HK-2 (cell line): ENCODE results near the gene ERO1A.
A peak's percentile ranks its signal among the peaks of the same experiment; 100 is the strongest.

Source experiments
- DNase-seq: peaks from one replicate; pipeline ENCODE4 v3.0.0-alpha.2; 2018; ENCODE audit not compliant: unreplicated experiment

Gene ERO1A

DNA sequence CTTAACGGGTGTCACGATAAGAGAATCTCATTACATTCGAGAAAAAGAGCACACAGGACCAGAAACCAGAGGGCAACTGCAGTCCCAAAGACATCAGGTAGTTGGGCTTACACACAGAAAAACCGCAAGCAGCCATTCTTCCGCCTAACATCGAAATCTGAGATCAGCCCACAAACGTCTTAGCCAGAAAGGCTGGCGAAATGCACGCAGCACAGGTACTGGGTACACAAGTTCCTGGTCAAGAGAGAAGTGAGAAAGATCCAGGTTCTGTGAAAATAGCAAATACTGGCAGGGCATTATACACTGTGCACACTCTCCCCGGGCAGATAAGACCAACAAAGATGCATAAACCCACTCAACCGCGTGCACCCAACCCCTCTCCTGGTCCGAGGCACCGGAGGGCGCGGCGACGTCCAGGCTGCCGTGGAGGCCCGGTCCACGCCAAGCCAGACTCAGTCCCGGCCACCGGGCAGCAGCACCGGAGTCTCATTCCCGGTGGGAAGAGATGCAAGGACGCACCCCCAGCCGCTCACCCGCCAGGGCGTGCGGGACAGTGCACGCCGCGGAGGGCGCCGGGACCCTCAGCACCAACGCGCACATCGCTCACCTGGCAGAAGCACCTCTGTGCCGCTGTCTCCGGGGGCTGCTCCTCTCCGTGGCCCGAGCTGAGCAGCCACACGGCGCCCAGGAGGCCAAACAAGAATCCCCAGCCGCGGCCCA lies 437 bp downstream of the ERO1A start:
- DNase-seq: peak; percentile 53

DNA sequence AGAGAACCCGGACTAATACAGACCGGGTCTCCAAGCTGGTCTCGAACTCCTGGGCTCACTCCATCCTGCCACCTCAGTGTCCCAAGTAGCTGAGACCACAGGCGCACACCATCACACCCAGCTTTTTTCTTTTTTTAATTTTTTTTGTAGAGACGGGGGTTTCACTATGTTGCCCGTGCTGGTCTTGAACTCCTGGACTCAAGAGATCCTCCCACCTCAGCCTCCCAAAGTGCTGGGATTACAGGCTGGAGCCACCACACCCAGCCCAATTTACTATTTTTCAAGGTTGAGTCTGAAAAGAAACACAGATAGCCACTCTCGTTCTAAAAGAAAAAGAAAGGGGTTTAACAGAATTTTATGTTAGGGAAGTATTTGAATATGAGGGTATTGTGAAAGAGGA lies 1.8 kb downstream of the ERO1A start:
- DNase-seq: no peak

DNA sequence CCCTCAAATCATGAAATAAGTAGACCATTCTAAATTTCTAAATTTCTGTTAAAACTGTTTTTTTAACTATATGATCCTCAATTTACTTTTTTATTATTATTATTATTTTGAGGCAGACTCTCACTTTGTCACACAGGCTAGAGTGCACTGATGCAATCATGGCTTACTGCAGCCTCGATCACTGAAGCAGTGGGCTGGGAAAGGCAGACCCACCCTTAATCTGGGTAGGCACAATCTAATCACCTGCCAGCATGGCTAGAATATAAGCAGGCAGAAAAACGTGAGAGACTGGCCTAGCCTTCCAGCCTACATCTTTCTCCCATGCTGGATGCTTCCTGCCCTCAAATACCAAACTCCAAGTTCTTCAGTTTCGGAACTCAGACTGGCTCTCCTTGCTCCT lies 2.3 kb downstream of the ERO1A start:
- no peak for DNase-seq

DNA sequence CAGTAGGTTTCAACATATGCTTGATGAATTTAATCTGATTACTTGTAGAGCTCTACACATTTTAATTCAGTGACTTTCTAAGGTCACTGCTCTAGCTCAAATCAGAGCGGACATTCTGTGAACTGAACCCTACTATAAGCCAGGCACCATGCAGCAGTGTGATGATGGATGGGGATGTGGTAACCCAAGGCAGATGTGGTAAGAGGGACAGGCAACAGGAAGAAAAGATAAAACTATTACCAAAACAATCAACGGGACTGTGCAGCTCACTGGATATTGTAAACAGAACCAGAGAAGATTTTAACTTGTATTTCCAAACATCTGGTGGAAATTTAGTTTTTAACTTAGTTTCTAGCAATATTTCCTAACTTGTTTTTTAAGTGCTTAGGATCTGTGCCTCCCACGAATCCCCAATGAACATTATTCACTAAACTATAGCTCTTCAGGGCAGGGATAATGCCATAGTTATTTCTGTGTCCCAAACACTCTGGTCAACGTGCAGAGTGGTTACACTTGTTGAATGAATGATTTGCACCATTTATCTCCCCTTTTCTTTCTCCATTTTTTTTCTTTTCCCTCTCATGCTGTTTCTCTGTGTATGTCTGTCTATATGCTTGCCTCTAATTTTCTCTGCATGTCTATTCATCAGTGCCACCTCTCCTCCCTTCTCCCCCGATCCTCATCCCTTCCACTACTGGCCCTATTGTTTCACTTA lies 3.0 kb downstream of the ERO1A start:
- DNase-seq: no peak

DNA sequence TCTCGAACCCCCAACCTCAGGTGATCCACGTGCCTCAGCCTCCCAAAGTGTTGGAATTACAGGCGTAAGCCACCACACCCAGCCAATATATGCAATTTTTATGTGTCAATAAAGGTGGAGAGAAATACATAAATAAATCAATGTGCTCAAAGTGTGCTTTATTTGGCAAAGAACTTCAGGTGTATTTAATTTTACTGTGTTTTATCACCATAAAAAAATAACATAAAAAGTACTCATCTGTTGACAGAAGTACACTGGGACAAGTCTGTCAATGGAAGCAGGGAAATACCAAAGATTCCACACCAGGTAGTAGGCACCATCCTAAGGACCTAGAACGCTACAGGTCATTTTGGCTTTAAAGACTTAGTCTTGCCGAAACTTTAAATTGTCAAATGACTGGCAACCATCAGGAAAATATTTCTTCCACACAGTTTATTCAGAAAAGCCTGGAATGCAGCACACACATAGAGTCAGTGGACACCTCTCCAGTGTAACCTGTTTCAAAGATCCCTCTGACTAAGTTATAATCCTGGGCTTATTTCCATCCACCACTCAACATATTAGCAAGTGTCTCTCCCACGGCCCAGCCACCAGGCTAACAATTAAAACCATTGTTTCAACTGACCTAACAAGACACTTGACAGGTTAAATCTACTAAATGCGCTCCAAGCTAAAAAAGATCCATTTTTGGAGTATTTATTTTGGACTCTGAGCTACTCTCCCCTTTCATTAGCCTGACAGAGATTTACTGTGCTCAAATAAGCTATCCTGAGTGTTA lies 4.2 kb downstream of the ERO1A start:
- DNase-seq: no peak

DNA sequence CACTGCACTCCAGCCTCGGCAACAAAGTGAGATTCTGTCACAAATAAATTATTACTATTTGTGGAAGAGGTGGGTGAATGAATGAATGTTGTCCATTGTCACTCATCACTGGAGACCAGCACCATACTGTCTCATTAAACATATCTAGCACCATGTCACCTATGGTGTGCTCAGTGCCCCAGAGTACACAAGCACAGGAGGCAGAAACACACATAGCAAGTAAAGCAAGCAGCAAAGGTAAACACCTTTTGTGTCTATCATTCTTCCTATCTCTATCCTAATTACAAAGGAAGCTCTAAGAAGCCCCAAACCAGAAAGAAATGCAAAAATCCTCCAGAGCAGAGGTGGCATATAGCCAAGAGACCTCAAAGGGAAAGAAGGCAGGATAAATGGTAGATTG lies 9.2 kb downstream of the ERO1A start:
- no peak for DNase-seq

DNA sequence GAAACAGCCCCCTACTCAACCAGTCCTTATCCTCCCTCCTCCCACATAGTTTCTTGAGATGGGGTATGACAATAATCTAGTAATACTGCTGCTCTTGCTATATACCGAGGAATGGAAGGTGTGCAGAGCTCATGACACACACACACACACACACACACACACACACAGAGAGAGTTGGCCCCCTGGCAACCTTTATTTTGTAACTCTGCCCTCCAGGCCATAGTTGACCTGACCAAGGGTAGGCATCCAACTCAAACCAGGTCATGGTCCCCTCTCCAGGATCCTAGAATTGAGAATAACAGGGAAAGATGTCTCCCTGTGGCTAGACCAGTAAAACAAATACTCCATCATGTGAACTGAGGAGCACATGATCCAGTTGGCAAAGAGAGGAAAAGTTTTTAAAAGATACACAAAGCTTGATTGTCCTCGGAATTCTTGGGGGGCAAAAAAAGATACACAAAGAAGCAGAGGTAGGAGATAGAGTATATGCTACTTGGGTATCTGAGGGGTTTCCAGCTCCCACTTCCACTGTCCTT lies 11.3 kb downstream of the ERO1A start:
- no peak for DNase-seq

DNA sequence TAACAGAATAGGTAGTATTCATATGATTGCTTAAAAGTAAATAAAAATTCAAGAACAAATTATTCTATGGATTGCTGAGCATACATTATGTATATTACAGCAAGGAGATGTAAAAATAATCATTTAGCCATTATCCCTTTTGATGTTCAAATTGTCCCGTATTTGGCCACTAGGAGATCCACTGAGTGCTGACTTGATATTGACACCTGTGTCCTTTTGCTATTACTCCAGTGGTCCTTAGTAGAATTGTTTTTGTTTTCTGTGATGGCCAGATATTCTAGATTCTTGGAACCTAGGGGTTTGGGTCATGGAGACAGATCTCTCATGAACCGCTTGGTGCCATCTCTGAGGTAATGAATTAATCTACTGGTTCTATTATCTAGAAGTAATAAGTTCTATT lies 16.8 kb downstream of the ERO1A start:
- DNase-seq: no peak

DNA sequence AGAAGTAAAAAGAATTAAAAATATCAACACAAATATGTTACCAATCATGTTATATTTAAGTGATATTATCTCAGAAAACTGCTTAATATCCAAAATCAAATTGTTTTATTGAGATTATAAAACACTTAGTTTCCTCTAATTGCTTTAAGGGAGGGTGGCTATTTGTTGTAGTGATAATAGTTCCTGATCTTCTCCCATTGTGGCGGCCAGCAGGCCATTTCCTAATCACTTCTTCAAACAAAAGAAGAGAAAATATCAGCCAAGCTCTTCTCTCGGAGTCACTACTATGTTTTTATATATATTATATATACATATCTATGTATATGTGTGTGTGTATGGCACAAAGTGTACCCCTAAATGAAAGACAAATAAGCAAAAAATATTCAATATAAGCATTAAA lies 31.5 kb downstream of the ERO1A start:
- DNase-seq: no peak

DNA sequence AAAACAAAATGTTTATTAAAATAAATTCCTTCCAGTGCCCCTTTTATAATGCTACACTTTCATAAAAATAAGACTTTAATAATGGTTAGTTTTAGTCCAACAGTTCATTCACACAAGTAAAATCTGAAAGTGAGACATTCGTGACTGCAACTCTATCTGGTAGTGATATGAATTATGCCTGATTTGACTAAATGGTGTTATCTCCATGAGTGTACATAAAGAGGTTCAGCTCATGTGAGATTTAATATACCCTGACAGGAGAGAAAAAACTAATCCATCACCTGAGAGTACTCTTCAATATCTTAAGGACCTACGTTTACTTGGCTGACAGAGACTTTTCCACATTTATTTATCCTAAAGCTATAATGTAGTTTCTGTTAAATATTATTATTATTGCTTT lies 34.0 kb downstream of the ERO1A start:
- DNase-seq: no peak

DNA sequence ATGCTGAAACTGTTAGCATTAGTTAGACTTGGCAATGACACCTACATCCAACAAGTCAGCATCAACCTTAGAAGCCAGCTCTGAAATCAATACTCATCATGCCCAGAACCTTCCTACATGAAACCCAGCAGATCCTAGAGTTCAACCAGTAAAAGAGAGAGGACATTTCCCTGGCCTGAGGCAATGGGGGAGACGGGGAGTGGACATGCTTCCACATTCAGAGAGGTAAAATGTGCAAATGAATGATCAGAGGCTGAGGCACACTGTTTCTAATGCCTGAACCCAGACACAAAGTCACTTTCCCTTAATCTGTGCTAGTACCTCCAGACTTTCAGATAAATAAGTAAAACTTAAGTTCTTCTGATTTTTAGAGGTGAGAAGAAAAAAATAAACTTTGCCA lies 34.5 kb downstream of the ERO1A start:
- no peak for DNase-seq

DNA sequence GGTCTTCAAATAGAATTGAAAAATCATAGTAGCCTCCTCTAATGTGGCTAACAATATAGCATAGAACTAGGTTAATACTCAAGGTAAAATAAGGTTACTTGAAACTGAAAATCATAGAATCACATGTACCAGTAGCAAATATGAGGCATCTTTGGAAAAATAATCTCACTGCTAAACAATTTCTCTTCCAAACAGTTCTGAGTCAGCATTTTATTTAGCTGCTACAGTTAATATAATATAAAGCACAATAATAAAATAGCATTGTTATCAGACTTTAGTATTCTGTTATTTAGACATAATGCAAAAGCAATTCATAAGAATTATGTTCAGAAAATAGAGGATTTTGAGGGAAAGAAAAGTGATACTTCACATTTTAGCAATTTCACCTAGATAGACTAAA lies 35.0 kb downstream of the ERO1A start:
- no peak for DNase-seq

DNA sequence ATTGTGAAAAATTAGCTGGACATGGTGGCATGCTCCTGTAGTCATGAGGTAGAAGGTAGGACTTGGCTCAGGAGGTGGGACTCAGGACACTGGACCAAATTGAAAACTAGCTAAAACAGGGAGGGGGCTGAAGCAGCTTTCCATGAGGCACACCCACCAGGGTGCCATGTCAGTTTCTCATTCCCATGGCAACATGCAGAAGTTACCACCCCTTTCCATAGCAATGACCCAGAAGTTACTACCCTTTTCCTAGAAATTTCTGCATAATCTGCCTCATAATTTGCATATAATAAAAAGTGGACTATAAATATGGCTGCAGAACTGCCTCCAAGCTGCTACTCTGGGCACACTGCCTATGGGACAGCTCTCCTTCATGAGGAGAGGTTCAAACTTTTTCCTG lies 38.5 kb downstream of the ERO1A start:
- DNase-seq: no peak

DNA sequence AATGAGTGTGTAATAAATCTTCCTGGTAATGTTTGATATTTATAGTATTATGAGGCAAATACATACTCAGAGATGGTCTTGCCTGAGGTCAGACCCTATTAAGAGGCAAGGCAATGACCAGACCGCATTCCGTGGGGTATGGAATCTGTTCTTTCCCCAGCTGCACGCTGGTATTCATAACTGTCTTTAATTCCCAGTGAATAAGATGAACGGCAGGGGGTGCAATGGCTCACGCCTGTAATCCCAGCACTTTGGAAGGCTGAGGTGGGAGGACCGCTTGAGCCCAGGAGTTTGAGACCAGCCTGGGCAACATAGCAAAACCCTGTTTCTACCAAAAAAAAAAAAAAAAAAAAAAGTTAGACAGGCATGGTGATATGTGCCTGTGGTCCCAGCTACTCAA lies 44.6 kb downstream of the ERO1A start:
- no peak for DNase-seq

DNA sequence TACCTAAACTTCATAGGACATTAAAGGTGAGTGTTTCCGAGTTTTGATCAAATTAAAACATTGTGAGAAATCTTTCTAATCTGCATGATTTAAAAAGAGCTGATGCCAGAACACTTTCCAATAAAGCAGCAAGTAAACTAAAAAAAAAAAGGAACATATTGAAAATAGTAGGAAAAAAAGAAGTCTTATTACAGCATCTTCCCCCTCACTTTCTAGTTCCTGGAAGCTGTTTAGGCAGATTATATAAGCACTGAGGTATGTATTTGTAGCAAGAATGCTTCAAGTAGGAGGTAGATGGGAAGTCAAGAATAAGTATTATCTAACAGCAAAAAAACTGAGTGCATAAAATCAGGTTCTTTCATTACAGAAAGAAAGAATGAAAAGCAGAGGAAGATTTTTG lies 45.8 kb downstream of the ERO1A start:
- no peak for DNase-seq

DNA sequence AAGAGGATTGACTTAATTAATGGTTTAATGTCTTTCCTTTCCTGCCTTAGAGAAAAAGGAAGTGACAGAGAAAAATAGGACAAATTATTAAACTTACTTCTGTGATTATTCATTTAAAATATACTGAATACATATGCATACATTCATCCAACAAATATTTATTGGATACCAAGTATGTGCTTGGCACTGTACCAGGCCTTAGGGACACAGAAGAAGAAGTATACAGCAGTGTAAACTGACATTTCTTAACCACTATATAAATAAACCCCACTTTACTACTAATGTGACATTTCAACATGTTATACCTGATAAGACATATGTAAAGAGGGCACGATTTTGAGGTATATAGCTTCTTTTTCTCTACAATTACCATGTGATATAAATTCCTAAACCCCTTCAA lies 53.6 kb downstream of the ERO1A start:
- DNase-seq: no peak

DNA sequence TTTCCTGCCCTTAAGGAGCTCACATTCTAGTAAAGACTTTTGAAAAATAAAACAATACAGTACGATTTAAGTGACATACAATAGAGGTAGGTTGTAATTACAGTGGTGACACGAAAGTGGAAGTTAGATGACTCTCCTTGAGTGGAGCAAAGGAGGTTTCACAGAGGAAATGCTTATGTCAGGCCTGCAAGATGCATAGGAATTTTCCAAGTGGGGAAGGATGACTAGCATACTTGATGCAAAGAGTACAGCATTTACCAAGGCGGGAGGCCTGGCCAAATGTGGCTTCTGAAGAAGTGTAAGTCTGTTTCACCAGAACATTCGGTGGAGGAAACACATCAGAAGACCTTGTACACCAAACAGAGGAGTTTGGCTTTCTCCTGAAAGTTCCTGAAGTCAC lies 55.2 kb downstream of the ERO1A start:
- DNase-seq: no peak

DNA sequence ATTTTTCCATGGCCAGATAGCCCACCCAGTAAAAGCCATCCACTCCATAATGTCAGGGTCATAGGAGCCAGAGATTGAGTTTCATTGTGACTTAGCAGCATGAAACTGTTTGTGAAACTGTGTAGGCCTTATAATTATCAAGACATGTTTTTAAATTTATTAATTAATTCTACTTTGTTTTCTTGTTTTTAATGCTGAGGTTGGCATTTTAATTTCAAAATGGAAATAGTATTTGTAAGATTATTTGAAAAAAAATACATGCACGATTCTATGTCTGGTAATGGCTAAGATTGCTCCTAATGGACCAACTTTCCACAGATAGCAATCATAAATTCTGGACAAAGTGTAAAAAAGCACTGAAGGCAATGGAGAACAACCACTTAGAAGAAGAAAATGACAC lies 75.7 kb downstream of the ERO1A start:
- DNase-seq: no peak

DNA sequence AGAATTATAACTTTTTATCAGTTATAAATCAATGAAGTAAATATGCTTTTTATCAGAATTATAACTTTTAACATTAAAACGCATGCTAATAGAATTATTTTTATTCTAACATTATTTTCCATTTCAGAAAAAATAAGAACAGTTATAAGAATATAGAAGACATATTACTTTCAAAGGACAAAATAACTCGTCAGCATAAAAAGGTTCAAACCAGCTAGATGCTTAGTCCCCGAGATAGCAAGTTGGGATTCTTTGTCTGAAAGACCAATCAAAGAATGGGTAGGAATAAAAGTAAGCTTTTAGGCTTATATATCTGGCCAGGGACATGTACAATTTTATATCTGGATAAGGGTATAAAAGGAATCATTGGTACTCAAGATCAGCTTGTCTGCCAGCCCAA lies 76.8 kb downstream of the ERO1A start:
- DNase-seq: no peak

DNA sequence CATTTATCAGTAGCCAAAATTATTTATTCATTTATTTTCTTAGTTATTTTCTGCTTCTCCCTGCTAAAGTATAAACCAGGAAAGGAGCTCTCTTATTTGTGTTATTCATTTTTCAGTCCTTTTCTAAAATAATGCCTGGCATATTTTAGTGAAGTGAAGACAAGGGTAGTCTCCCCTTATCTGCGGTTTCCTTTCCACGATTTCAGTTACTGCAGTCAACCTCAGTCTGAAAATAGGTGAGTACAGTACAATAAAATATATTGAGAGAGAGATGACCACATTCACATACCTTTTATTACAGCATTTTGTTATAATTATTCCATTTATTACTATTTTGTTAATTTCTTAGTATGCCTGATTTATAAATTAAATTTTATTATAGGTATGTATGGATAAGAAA lies 85.2 kb downstream of the ERO1A start:
- no peak for DNase-seq

DNA sequence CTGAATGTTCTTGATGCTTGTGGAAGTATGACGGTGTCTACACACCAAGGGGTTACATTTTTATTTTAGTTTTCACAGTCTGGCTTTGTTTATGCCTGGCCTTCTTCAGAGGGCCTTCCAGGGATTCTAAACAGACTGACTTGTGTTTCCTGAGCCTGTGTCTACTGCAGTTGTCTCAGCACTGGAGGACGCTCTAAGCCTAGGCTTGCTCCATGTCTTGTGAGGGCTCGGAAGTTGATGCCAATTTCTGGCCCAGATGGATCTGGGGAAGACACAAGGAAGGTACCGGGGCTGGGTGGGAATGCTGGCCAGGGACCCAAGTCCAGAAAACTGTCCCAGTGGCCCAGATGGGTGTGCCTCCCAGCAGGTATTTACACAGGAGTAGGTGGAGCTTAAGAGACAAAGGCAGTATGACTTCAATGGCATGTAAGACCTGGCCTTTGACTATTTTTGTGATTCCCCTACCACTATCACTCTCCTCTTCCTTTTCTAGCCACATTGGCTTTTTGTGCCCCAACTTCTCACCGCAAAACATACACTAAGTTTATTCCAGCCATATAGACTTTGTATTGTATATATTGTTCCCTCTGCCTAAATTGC lies 85.8 kb downstream of the ERO1A start:
- DNase-seq: no peak

DNA sequence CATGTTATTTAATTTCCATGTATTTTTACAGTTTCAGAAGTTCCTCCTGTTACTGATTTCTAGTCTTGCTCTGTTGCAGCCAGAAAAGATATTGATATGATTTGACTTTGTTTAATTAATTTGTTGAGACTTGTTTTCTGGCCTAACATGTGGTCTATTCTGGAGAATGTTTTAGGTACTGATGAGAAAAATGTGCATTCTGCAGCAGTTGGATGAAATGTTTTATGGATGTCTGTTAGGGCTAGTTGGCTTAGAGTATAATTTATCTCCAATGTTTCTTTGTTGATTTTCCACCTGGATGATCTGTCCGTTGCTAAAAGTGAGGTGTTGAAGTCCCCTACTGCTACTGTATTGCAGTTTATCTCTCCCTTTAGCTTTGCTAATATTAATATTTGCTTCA lies 88.3 kb downstream of the ERO1A start:
- no peak for DNase-seq
